ENCODE data around the gene SPX.

Gene SPX

DNA sequence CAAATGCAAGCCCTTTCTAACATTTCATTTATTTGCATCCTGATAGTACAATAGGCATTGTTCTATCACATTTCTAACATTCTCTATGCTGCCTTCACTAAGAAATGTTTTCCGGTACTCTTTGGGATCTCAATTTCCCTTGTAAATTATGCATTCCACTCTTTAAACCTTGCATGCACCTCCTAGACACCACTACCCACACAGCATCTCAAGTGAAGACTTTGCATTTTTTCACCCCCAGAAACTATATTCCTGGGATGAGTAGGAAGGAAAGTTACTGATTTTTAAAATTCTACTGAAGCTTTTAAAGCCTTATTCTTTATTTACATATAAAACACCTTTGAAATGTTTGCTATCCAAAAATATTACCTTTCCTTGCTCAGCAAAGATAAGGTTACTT is 51.4 kb downstream of the SPX start:
- DNase-seq (ENCODE audit: low read depth, low spot score) = no peak

- DNase-seq (ENCODE audit: low read depth, low spot score) = no peak
These were observed 54.8 kb downstream of the SPX start for GRCh38 chr12:21580748-21581516.

Data from activated naive CD8-positive, alpha-beta T cell treated with anti-CD3 and anti-CD28 coated beads, Interleukin-2, amount 50 U/mL, for 16 hours (primary cell).